Spleen (tissue), 11 donors: ENCODE measurements around the gene PRDX1. TPM values are rescaled to one million over a fixed set of nuclear protein-coding genes. Genes with fewer than 3 reads are reported as not detected.
A peak's percentile ranks its signal among the peaks of the same experiment; 100 is the strongest.

Experiments used
- DNase-seq: peaks from one replicate; pipeline ENCODE4 v3.0.0-alpha.2; 2020
- H3K27ac ChIP-seq, 8 donors: fragments of 200-600 bp; sonication (generic) in 7 of 8; 1 replicate in 4 of 8; 2 replicates in 4 of 8; pipeline versions ENCODE4 v1.5.0 to v1.8.0; 2016 to 2021; ENCODE audit warnings: inconsistent platforms in 4 of 8, mild to moderate bottlenecking in 4 of 8, moderate library complexity in 1 of 8
- H3K27me3 ChIP-seq, 7 donors: fragments of 200-600 bp; sonication (generic) in 6 of 7; replicated peaks in 1 of 7; 1 replicate in 4 of 7; 2 replicates in 3 of 7; pipeline versions ENCODE4 v1.5.0 to v1.8.0; 2016 to 2021; ENCODE audit warnings: inconsistent platforms in 3 of 7, mild to moderate bottlenecking in 1 of 7
- H3K36me3 ChIP-seq, 6 donors: fragments of 200-600 bp; sonication (generic) in 5 of 6; 1 replicate in 4 of 6; 2 replicates in 2 of 6; pipeline versions ENCODE4 v1.5.0 to v1.8.0; 2016 to 2021; ENCODE audit warnings: inconsistent platforms in 2 of 6
- H3K4me1 ChIP-seq, 6 donors: fragments of 200-600 bp; sonication (generic) in 5 of 6; 1 replicate in 3 of 6; 2 replicates in 3 of 6; pipeline versions ENCODE4 v1.5.0 to v1.8.0; 2016 to 2021; ENCODE audit warnings: inconsistent platforms in 3 of 6
- H3K4me3 ChIP-seq, 8 donors: fragments of 200-600 bp; sonication (generic) in 7 of 8; 1 replicate in 4 of 8; 2 replicates in 4 of 8; pipeline versions ENCODE4 v1.5.0 to v1.8.0; 2016 to 2021; ENCODE audit warnings: inconsistent platforms in 4 of 8, mild to moderate bottlenecking in 4 of 8, moderate library complexity in 2 of 8
- H3K9me3 ChIP-seq, 8 donors: fragments of 200-600 bp; sonication (generic) in 7 of 8; 1 replicate in 4 of 8; 2 replicates in 4 of 8; pipeline versions ENCODE4 v1.5.0 to v1.8.0; 2016 to 2021; ENCODE audit warnings: inconsistent platforms in 4 of 8
- CTCF ChIP-seq, 11 experiments: fragments of 200-600 bp in 7 of 11; fragments of 450-650 bp in 4 of 11; sonication (generic) in 4 of 11; IDR thresholded peaks in 8 of 11; conservative IDR thresholded peaks in 3 of 11; 1 replicate in 7 of 11; 2 replicates in 4 of 11; pipeline versions ENCODE4 v1.4.0 to v1.8.0; 2016 to 2021; ENCODE audit warnings: antibody characterized with exemption in 11 of 11, inconsistent platforms in 4 of 11, mild to moderate bottlenecking in 1 of 11
- POLR2A ChIP-seq, 3 donors: fragments of 450-650 bp; IDR thresholded peaks; one replicate each; pipeline ENCODE4 v1.5.1; 2017; ENCODE audit warnings: antibody characterized with exemption in 3 of 3, mild to moderate bottlenecking in 1 of 3
- POLR2AphosphoS5 ChIP-seq, 3 donors: sonication (generic); formaldehyde crosslinking; IDR thresholded peaks; one replicate each; pipeline ENCODE4 v1.5.1; 2017; ENCODE audit warnings: antibody characterized with exemption in 3 of 3
- WGBS, 5 donors: extraction: QIAGEN DNeasy Blood & Tissue Kit in 3 of 5; methylation state at CpG; one replicate each; pipeline versions ENCODE4 v1.1.5 to v1.1.7; 2013 to 2018; 5-methylcytosine and 5-hydroxymethylcytosine counted together
- intact Hi-C: fragments of 100-400 bp; cut with DNase I; formaldehyde crosslinking; loops from one replicate; pipeline ENCODE4 v1.15.0; 2023; ENCODE audit warnings: low total_unique reads
- polyA plus RNA-seq, 3 donors: library from polyadenylated mRNA; stranded (reverse); fragments of 200-250 nt; gene quantifications; one replicate each; pipeline ENCODE4 v1.2.1, GENCODE V29; 2013
- total RNA-seq, 7 donors: library from RNA; depleted of rRNA in 3 of 7; stranded (reverse); fragments of >200 nt in 3 of 7; fragmentation: NEBNext Ultra II Directional in 4 of 7; extraction: Animal tissue kit (Norgen Biotek cat#: 25700) in 4 of 7; gene quantifications; one replicate each; pipeline versions ENCODE4 v1.1.0 to v1.2.1, GENCODE V29; 2016 to 2021
- donor health status: healthy with polysubstance abuse.
- donor health status: DM: no; HTN: no; CAD: no; lungs with moderate emphysema.
- donor health status: DM: no; HTN: no; CAD: no.
- donor health status: Bipolar disorder and iron deficiency.
- donor health status: healthy.
- donor health status: DM: no; HTN: no; CAD: no.
- donor health status: DM: yes; HTN: yes; CAD: no.

Gene PRDX1
- total and polyA plus RNA-seq, 10 donors: 156 to 457 (median 247) TPM

- peaks cover 5 to 99% (median 91%) of the 10 kb centered on the region in 6 donors for H3K36me3 ChIP-seq
- H3K27ac ChIP-seq: no peak overlapping the region
- H3K4me1 ChIP-seq: peaks cover 0 to 9% (median 0%) of the 10 kb centered on the region in 6 donors
- TF ChIP-seq POLR2A (IDR thresholded peaks at IDR 0.05) (no peak), POLR2AphosphoS5 (IDR thresholded peaks at IDR 0.05) (peak in 1 of 3 donors; percentile 68), CTCF (IDR thresholded peaks at IDR 0.05 in 8 of 11, conservative IDR thresholded peaks at IDR 0.05 in 3 of 11) (peak; percentile 34 to 82 (median 63))
- no peak overlapping the region for H3K4me3 ChIP-seq
- 91 to 100% (median 96%) methylated on average over 1 of the region's 1 CpG for WGBS, 5 donors
- intact Hi-C loops: loop anchor here (5.0 kb wide), 1 partner anchor 60 kb away; no protein-coding TSS in a partner anchor
- no peaks in the 10 kb centered on the region for H3K9me3 ChIP-seq
- no peaks in the 10 kb centered on the region for H3K27me3 ChIP-seq
- no peak for DNase-seq
Measured at GRCh38 chr1:45512641-45513054, 9.0 kb downstream of the PRDX1 start.

- Histone ChIP-seq H3K27ac (no peak overlapping the region), H3K27me3 (no peaks in the 10 kb centered on the region), H3K9me3 (no peaks in the 10 kb centered on the region), H3K36me3 (peaks cover 5 to 90% (median 77%) of the 10 kb centered on the region in 6 donors), H3K4me3 (no peak overlapping the region), H3K4me1 (peaks cover 0 to 4% (median 0%) of the 10 kb centered on the region in 6 donors)
- 88 to 99% (median 93%) methylated on average over 4 of the region's 4 CpGs for WGBS, 5 donors
- TF ChIP-seq CTCF (IDR thresholded peaks at IDR 0.05 in 8 of 11, conservative IDR thresholded peaks at IDR 0.05 in 3 of 11): no peak
- no peak for TF ChIP-seq POLR2A (IDR thresholded peaks at IDR 0.05)
- TF ChIP-seq POLR2AphosphoS5 (IDR thresholded peaks at IDR 0.05): no peak
- intact Hi-C loops: loop anchor here (5.0 kb wide), 1 partner anchor 61 kb away; no protein-coding TSS in a partner anchor
- DNase-seq: no peak
Measured at GRCh38 chr1:45510972-45511527, 10.6 kb downstream of the PRDX1 start.

- H3K4me1 ChIP-seq: no peaks in the 10 kb centered on the region
- H3K27ac ChIP-seq: no peak overlapping the region
- H3K4me3 ChIP-seq: no peak overlapping the region
- no peak for DNase-seq
- TF ChIP-seq POLR2A (IDR thresholded peaks at IDR 0.05): no peak
- no peak for TF ChIP-seq CTCF (IDR thresholded peaks at IDR 0.05 in 8 of 11, conservative IDR thresholded peaks at IDR 0.05 in 3 of 11)
- peak in 1 of 3 donors; percentile 8 for TF ChIP-seq POLR2AphosphoS5 (IDR thresholded peaks at IDR 0.05)
- H3K9me3 ChIP-seq: no peaks in the 10 kb centered on the region
- 66 to 81% (median 70%) methylated on average over 9 of the region's 9 CpGs for WGBS, 5 donors
- peaks cover 5 to 82% (median 70%) of the 10 kb centered on the region in 6 donors for H3K36me3 ChIP-seq
- H3K27me3 ChIP-seq: no peaks in the 10 kb centered on the region
- intact Hi-C loops: loop anchor here (5.0 kb wide), 1 partner anchor 62 kb away; no protein-coding TSS in a partner anchor
Measured at GRCh38 chr1:45510036-45510971, 11.4 kb downstream of the PRDX1 start.
